ENCODE data around the gene XRCC1.
"Not testable (repeated sequence)": the region's sequence is repeated elsewhere in the genome, so short reads cannot be mapped to it uniquely, and the experiment has no call there.

XRCC1 gene

GRCh38 chr19:43572171-43572588 lies 3.1 kb downstream of the XRCC1 start:
- DNase-seq: peak; percentile 37

- no peak for DNase-seq
Observed at GRCh38 chr19:43570174-43570791, 5.0 kb downstream of the XRCC1 start.

DNA sequence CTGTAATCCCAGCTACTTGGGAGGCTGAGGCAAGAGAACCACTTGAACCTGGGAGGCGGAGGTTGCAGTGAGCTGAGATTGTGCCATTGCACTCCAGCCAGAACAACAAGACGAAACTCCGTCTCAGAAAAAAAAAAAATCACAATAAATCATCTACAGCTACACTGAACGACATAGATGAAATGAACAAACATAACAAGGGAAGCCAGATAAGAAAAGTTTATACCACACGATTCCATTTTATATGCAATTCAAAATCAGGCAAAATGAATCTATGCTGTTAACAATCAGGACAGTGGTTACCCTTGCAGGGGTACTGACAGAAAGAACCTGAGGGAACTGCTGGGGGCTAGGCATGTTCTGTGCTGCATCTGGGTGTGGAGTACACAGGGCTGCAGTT lies 5.7 kb downstream of the XRCC1 start:
- DNase-seq: no peak

GRCh38 chr19:43564800-43565199 lies 10.5 kb downstream of the XRCC1 start:
- DNase-seq: no peak

- no peak for DNase-seq
Observed at GRCh38 chr19:43563816-43564457, 11.4 kb downstream of the XRCC1 start.

GRCh38 chr19:43562698-43563241 lies 12.6 kb downstream of the XRCC1 start:
- DNase-seq: peak; percentile 82

DNA sequence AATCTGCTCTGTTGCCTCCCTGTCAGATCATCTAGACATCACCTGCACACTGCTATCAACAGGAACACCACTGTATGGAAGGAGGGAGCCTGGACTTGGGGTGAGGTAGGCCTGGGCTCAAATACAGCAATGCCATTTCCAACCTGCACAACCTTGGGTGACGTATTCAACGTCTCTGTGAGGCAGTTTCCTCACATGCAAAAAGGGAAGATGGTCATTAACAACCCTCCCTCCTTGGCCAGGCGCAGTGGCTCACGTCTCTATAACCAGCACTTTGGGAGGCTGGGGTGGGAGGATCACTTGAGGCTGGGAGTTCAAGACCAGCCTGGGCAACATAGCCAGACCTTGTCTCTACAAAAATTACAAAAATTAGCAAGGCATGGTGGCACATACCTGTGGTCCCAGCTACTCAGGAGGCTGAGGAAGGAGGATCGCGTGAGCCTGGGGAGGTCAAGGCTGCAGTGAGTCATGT lies 13.1 kb downstream of the XRCC1 start:
- DNase-seq: no peak

DNA sequence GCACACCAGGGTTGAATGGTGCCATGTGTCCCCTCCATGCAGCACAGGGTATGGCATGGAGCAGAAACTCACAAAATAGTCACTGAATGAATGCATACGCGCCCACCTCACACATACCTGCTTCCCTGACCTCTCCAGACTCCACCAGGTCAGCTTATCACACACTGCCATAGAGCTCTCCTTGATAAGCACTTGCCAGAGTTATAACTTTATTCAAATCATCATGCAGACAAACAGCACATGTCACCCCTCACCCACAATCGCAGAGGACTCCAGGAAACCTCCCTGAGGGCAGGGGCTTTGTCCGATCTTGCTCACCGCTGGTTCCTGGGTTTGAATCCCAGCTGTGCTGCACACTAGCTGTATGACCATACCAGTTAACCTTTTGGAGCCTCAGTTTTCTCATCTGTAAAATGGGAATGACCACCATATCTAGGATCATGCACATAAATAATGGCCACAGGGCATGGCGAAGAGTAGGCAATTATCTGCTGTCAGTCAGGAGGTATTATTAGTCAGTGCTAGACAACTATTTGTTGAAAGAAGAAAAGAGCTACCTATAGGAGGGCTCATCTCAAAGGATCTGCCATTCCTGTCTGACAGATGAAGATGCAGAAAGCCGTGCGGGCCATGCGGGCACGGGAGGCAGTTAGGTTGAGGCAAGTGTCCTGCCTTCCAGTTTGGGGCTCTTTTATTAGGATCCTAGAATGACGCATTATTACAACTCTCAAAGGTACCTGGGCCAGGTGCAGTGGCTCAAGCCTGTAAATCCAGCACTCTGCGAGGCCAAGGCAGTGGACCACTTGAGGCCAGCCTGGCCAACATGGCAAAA lies 14.0 kb downstream of the XRCC1 start:
- DNase-seq: no peak

DNA sequence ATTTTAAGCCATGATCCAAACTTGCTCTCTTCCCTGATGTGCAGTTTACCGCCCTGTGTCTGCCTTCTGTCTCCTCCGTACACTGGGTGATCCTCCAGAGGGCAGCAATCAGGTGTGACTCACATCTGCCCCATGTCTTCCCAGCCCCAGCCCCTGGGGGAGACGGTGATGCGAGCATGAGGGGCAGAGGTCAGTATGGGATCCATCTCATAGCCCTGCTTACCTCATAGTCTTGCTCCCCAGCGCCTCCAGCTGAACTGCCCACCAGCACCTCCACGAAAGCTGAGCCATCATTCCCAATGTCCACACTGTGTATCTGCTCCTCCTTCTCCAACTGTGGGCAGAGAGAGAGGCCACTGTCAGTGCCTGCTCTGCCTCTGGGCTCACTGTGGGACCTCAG lies 14.6 kb downstream of the XRCC1 start:
- DNase-seq: peak; percentile 49

GRCh38 chr19:43555185-43555770 lies 20.0 kb downstream of the XRCC1 start:
- DNase-seq: peak; percentile 83

GRCh38 chr19:43554317-43554895 lies 20.9 kb downstream of the XRCC1 start:
- DNase-seq: no peak

GRCh38 chr19:43553656-43554055 lies 21.7 kb downstream of the XRCC1 start:
- no peak for DNase-seq

DNA sequence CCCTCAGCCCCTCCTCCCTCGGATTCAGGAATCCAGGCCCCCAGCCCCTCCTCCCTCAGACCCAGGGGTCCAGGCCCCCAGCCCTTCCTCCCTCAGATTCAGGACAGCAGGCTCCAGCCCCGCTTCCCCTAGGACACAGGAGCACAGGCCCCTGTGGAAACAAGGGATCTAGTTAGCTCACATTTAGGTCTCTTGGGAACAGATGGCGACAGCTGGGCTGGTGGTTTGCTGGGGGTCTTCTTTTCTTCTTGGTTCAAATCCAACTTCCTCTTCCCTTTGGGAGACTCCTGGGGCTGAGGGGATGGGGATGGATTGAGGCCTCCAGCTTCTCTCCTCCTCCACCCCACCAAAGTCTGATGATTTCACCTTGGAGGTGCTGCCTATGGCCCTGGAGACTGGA lies 22.7 kb downstream of the XRCC1 start:
- no peak for DNase-seq

GRCh38 chr19:43552198-43552450 lies 23.2 kb downstream of the XRCC1 start:
- DNase-seq: no peak

DNA sequence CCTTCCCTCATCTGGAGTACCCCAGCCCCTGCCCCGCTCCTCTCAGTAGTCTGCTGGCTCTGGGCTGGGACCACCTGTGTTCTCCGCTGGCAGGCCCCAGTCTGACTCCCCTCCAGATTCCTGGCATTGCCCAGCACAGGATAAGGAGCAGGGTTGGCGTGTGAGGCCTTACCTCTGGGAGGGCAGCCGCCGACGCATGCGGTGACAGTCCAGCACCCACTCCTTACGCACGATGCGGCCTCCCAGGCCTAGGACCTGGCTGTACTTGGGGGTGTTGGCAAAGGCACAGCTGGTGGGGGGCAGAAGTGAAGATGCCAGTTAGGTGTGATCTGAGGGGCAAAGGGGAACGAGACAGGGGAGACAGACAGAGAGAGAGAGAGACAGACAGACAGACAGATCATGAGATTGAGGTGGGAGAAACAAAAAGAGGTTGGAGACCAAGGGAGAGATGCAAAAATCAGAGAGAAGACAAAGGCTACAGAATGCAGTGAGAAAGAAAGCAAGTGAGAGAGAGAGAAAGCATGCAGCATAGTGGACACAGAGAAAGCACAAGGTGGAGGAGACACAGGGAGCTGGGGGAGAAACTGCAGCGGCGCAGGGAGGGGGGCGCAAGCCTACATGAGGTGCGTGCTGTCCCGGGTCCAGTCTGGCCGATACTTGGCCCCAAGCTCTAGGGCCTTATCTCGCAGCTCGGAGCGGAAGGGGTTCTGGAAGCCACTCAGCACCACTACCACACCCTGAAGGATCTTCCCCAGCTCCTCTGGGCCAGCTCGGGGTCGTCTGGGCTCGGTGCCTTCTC lies 23.7 kb downstream of the XRCC1 start:
- DNase-seq: no peak

- no peak for DNase-seq
Observed at GRCh38 chr19:43548706-43549105, 26.6 kb downstream of the XRCC1 start.

DNA sequence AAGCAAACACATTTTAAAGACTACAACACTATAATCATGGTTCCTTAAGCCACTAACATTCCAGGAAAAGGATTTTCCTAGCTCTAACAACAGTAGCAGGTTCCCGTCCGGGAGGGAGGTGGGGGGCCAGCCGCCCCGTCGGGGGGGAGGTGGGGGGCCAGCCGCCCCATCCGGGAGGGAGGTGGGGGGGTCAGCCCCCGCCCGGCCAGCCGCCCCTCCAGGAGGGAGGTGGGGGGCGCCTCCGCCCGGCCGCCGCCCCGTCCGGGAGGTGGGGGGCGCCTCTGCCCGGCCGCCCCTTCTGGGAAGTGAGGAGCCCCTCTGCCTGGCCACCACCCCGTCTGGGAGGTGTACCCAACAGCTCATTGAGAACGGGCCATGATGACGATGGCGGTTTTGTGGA lies 27.4 kb downstream of the XRCC1 start:
- not testable (repeated sequence) for DNase-seq

DNA sequence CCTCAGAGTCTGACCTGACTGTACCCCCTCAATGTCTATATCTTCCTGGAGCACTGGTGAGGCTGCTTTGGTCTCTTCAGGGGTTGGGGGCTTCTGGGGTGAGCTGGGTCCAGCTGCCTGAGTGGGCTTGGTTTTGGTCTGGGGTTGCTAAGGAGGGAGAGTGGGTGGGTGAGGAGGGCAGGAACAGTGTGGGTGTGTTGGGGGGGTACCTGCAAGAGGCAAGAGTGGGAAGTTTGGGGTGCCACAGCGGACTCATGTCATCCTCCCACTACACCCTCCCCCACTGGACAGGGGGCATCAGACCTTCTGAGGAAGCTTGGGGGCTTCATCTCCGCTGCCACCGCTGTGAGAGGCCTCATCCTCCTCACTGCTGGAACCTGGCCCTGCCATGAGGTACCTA lies 28.7 kb downstream of the XRCC1 start:
- DNase-seq: no peak

GRCh38 chr19:43545981-43546380 lies 29.3 kb downstream of the XRCC1 start:
- DNase-seq: no peak

- DNase-seq: no peak
Observed at GRCh38 chr19:43545276-43545675, 30.1 kb downstream of the XRCC1 start.

DNA sequence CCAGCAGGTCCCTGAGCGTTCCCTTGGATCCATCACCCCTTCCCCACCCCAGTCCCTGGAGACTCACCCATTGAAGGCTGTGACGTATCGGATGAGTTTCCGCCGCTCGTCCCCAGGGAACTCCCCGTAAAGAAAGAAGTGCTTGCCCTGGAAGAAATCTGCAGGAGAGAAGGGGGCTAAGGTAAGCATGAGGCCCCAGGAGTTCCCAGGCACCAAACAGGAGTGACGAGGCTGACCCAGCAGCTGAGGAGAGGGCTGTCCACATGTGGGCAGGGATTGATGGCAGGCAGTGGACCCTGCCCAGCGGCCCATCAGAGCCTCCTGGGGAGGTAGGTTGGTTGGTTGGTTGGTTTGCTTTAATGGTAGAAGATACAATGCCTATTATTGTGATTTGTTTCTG lies 31.2 kb downstream of the XRCC1 start:
- no peak for DNase-seq

DNA sequence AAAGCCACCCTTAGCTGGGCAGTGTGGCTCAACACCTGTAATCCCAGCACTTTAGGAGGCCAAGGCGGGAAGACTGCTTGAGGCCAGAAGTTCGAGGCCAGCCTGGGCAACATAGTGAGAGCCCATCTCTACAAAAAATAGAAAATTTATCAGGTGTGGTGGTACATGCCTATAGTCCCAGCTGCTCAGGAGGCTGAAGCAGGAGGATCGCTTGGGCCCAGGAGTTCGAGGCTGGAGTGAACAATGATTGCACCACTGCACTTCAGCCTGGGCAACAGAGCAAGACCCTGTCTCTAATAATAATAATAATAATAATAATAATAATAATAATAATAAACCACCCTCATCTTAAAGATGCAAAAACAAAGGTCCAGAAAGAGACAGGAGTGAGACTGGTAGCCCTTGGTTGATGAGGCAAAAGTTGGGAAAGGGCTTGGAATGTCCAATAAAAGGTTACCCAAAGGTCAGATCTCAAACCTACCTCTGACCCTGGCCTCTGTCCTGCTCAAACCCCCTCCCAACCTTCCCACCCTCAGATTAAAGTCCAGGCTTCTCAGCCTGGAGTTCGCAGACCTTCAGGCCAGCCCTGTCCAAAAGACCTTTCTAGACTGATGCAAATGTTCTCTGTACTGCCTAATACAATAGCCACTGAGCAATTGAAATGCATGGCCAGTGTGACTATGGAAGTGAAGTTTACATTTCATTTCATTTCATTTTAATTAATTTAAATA lies 33.2 kb downstream of the XRCC1 start:
- no peak for DNase-seq
